Dedifferentiated amniotic fluid mesenchymal stem cell (primary cell): ENCODE results near the gene TBCD.

Experiments
- DNase-seq: peaks from one replicate; pipeline ENCODE4 v3.0.0-alpha.2; 2016; ENCODE audit errors: extremely low spot score

Gene TBCD

DNA sequence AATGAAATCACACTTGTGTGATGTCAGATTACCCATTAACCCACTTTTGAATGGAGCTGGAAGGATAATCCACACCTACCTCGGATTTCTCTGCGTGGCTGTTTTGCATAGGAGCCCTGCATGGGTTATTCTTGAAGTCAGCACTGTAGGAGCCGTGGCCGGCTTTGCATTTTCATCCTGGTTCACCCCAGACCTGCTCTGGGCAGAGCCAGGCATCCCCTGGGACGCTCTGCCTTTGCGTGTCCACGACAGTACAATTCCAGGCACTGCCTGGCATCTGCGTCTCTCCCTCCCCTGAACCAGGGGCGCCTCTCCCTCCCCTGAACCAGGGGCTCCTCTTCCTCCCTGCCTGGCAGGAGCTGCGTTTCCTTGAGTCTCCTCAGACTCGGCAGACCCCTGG is 117.7 kb downstream of the TBCD start:
- DNase-seq, result no peak

DNA sequence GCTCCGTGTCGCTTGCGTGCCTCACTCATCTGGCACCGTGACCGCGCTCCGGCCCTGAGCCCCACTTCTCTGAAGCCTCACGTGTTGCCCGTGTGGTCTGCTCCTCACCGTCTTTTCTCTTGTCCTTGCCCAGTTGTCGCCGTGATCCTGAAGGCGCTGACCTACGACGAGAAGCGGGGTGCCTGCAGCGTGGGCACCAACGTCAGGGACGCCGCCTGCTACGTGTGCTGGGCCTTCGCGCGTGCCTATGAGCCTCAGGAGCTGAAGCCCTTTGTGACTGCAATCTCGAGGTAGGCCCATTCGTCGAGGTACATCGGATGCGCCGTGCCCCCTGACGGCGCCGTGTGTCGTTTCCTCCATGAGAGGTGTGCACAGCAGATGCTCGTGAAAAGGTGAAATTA is 118.2 kb downstream of the TBCD start:
- no peak for DNase-seq

DNA sequence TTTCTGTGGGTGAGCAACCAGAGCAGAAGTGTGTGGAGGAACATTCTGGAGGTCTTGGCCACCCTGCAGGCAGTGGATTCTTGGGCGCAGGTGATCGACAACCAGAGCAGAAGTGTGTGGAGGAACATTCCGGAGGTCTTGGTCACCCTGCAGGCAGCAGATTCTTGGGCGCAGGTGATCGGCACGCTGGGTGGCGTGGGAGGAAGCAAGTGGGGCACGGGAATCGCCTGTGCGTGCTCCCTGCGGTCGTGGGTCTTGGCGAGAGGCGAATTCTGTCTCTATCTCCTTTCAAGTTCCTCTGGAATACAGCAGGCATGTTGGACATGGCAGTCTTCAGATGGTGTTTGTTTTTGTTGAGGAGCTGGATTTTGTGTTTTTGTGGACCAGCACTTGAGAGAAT is 118.7 kb downstream of the TBCD start:
- DNase-seq, result no peak

DNA sequence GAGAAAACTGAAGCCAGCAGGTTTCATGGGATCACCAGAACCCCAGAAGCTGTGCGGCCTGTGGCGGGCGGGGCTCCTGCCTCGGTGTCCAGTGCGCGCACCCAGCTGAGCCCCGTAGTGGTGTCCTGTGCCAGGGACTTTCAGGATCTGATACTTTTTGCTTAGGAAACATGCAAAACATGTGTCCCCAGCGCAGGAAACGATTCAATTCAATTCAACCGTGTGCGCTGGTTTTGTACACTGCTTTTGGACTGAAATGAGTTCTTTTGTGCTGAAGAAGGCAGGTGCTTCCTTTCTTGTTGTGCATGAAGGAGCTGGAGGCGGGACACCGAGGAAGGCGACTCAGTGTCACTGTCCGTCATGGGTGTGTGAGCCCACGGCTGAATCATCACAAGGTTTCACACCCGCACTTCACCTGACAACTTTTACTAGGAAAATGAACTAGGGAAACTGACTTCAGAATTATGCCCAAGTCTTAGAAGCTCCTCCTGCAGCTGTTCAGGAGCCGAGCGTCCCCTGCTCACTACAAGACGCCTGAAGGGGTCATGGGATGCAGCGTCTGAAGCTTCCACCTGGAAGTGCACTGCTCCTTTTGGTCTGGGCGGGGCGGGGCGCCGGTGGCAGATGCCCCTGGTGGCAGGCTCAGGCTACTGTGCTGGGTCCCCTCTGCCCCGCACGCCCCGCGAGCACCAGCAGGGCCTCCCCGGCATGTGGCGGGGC is 119.4 kb downstream of the TBCD start:
- no peak for DNase-seq

DNA sequence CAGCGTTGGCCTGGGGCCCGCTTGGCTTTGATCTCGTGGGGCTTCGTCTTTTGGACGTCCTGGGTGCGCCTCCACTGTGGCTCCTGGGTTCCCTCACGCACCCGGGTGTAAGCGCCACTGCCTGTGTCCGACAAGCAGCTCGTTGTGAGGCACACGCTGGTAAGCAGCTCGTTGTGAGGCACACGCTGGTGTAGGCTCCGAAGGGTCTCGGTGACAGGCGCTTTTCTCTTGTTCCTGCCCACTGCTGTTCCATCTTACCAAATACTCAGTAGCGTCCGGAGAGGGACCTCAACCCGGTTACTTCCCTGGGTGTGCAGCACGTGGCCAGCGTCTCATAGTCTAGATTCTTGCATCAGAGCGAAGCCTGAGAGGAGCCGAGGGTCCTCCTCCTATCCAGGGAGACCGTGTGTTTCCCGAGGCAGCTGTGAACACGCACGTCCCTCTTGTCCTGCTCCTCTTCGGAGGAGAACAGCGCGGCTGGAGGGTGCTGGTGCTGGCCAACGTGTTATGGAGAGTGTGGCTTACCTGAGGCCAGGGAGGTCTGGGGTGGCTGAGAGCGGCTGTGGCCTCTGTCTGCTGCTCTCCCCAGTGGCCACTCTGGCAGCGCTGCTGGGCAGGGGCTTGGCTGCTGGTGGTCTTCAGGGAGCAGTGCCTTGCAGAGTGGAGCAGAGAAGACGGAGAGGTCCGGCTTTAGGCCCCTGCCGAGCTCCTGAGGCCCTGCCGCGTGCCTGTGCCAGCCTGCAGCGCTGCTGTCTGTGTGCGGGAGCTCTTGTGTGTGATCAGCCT is 120.1 kb downstream of the TBCD start:
- DNase-seq, result no peak

DNA sequence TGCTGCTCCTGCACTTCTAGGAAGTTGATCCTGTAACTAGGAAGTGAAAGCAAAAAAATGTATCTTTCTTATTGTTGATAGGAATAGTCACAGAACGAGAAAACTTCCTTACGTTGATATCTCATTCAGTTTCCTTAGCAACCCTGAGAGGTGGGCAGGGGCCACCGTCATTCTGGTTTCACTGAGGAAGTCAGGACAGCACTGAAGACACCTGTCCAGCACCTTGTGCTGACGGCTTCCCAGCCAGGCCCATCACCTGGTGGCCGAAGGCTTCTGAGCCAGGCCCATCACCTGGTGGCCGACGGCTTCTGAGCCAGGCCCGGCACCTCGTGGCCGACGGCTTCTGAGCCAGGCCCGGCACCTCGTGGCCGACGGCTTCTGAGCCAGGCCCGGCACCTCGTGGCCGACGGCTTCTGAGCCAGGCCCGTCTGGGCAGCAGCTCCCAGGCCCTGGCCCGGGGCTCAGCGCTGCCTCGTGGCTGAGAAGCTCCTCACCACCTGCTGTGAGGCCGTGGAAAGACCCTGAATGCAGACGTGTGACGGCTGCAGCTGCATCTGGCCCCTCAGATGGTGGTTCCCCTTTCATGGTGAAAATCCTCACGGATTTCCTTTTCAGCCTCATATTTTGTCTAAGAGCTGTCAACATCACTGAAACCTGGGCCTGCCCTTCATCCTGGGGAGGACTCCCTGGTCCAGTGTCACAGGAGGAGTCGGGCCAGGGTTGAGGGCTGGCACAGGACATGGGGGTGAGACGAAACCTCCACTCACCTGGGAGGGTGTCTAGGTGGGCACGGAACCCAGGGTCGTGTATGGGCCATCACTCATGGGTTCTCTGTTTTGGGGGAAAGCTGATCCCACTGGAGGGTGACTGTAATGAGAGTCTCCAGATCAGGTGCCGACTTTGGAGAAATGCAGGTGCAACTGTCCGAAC is 121.0 kb downstream of the TBCD start:
- DNase-seq, result no peak

DNA sequence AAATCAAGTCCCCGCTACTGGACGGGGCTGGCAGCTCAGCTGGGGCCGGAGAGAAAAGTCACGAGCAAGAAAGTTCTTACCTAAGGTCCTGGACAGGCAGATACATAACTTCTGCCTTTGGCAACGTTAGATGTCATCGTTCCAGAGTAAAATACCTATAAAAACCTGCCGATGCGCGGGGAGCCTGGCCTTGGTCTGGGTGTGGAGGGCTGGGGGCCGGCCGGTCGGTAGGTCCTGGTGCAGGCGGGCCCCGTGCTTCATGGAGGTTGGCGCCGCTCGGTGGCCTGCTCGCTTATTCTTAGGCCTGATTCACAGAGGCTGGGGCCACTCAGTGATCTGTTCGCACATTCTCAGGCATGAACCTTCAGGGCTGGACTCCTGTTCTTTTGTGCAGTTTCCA is 121.7 kb downstream of the TBCD start:
- DNase-seq, result no peak

DNA sequence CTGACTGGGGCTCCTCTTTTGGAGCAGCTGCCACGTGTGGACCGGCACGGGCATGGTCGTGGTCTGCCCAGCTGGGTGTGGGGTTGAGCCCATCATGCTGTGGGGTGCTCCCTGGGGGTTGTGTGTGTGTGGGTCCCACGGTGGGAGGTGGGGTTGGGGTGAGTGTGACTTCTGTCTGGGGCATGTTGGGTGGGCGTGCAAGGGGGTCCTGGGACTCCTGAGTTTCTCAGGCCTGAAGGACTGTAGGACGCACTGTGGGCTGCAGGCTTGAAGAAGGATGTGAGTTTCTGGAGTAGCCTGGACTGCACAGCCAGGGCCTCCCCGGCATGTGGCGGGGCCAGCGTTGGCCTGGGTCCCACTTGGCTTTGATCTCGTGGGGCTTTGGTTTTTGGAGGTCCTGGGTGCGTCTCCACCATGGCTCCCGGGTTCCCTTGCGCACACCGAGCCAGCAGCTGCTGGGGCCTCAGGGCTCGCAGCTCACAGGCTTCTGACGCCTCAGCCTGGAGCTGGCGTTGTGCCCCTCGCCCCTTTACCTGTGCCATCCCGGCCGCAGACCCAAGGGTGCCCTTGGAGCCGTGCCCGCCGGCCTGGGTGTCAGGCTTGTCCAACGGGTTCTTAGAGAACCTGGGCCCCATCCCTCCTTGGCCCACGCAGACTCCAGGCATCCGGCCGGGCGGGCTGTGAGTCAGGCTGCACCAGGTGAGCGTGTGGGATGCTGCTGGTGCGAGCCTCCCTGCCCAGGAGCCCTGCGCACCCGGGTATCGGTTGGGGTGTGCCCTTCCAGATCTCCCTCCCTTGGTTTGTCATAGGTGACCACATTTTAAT is 122.4 kb downstream of the TBCD start:
- no peak for DNase-seq

DNA sequence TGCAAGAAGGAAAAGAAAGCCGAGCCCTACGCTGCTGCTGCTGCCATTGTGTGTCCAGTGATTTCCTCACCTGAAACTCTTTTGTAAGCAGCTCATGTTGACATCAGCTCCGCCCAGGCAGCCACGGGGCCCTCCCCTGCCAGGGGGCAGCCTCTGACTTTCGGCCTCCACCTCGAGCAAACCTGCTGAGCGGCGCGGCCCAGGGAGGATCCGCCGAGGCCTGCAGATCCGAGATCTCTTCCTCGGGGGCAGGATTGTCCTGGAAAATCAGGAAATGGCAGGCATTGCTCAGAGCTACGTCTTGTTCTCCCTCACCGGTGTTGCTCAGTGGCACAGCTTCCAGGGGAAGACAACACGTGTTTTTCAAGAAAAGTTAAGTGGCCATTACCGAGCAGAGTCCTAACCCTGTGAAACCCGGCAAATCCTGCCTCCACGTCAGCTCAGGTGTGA is 123.6 kb downstream of the TBCD start:
- no peak for DNase-seq

DNA sequence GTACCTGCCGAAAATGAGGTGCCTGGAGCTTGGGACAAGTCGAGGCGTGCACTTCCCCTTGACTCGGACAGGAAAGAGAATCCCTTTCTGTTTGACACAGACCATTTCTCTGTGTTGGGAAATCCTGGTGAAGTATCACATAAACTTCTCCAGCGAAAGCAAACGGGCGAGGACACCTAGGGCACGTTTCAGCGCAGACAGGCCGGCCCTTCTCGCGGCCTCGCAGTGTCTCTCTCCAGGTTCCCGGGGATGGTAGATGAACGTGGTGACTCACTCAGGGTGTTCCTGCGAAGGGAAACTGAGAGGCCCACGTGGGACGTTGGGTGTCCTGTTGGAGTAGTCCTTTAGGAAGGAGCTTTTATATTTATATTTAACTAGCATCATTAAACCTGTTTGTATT is 124.3 kb downstream of the TBCD start:
- no peak for DNase-seq

DNA sequence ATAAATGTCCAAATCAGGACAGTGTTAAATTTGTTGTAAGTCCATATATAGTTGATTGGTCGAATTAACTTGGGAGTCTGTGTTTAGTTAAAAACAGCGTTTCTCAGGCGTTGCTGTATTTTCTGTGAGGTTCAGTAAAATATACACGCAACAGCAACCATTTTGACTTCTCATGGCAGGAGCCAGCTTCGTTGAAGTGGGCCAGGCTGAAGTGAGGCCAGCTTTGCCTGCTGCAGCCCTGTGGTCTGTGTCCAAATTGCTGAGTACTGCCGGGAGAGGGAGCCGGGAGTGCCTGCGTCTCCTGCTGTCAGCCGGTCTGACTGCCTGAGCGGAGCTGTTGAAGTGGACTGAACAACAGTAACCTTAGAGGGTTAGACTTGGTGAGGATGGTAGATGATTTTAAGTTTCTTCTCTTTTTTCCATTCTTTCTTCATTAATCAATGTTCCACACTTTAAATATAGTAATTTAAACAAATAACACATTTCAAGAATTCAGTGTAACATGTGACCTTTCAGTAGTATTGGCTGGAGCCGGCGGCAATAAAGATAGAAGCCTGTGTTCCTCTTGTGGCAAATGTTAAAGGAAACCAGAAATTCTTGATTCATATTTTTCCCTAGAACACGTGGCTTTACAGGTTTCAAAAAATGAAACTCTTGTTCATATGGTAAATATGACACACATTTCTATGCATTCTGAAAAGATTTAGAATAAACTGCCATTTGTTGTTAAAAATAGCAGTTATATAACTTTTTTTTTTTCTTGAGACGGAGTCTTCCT is 124.9 kb downstream of the TBCD start:
- DNase-seq, result peak; percentile 16

DNA sequence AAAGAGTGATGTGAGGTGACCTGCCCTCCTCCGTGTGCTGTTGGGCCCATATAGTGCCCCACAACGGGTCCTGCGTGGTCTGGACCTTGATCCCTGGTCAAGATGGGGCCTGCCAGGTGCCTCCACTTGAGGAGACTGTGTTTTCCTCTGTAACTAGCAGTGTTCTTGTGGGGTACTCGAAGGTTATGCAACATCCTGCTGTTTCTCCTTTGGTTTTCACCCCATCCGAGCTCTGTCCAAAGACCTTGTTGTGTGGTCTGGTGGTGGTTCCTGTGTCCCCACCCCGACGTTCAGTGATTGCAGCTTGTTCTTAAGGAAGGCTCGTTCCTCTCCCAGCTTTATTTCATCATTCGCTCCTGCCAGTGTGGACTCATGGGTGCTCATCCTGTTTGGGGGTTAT is 126.7 kb downstream of the TBCD start:
- no peak for DNase-seq

DNA sequence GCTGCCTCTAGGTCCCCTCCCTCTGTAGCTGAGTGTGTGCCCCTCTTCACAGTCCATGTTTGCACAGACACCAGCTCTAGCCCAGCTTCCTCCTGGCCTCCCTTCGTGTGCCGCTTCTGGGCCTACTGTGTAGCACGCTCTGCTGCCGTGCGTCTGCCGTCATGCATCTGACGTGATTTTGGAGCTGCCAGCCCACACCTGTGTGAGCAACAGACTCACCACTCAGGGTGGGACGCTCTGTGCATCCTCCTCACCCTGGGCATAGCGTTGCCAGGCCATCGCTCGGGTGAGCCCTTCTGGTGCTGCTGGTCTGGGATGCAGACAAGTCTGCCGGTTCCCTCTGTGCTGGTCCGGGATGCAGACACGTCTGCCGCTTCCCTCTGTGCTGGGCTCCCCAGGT is 127.4 kb downstream of the TBCD start:
- no peak for DNase-seq

DNA sequence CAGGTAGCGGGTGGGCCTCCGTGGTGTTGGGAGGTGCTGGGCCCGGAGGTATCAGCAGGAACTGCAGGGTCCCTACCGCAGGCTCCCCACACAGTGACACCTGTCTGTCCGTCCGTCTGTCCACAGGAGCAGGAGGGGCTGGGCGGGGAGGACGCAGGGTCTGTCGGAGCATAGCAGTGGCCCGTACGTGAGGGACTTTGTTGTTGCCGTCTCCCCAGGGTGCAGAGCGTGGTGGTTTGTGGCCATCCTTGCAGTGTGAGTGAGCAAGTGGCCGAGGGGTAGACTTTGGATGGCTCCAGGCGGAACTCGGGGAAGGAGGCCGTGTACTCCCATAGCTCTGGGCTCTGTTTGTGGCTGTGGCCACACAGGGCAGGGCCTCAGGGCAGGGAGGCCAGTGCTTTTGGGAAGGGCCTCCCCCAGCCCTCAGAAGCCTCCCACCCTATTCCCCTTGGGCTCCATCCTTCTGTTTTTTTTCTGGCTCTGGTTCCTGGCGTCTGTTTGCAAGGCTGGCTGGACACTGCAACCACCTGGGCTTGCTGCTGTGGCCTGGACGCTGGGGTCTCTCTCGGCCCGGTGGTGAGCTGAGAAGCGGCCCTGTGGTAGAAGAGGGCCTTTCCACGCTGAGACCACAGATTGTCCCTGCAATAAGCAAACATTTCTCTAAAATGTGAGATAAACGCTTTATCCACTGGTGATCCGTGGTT is 128.9 kb downstream of the TBCD start:
- DNase-seq, result no peak

DNA sequence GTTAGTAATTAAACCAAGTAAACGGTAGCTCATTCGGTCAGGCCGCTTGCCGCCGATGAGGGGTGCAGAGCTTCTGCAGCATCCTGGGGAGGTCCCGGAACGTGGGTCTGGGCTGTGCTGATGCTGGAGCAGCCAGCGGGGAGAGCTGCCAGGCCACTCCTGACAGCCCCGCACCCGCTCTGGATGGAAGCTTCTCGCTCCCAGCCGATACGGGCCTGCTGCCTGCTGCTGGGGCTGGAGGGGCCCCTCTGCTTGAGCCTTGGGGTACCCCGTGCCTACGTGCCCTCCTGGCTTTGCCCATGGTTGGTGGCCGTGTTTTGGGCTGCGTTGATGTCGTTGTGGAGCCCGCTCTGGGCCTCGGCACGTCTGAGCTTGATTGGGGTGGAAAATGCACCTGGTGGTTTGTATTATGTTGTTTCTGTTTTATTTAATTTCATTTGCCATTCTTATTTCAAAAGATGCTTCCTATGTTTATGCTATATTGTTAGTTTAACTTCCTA is 129.5 kb downstream of the TBCD start:
- no peak for DNase-seq

DNA sequence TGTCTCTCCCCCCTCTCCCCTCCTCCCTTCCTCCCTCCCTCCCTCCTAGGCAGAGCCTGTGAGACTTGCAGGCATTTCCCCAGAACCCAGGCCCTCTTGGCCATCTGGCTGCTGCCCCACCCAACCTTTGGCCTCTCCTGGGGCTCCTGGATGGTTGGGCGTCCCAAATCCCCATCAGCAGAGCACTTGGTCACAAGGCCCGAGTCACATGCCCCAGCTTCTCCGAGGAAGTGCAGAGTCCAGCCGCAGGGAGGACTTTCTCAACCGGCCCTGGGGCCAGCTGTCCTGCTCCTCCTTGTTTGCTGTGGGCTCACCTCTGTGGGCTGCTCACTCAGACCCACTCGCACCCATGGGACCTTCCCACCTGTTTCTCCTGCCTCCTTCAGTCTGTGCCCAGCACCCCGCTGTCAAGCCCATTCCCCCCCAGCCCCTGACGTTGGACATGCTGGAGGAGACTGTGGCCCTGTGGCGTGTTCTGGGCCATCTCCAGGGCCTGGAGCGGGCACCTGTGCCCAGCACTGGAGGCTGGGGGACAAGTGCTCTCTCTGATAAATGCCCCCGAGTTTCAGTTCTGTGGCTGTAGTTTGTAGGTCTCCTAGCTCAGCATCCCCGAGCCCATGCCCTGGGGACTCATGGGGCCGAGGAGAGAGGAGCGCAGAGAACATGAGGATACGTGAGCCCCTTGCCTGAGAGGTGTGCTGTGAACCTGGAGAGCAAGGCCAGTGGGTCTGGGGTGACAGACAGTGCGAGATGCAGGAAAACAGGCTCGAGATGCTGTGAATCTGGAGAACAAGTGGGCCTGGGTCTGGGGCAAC is 130.2 kb downstream of the TBCD start:
- no peak for DNase-seq

DNA sequence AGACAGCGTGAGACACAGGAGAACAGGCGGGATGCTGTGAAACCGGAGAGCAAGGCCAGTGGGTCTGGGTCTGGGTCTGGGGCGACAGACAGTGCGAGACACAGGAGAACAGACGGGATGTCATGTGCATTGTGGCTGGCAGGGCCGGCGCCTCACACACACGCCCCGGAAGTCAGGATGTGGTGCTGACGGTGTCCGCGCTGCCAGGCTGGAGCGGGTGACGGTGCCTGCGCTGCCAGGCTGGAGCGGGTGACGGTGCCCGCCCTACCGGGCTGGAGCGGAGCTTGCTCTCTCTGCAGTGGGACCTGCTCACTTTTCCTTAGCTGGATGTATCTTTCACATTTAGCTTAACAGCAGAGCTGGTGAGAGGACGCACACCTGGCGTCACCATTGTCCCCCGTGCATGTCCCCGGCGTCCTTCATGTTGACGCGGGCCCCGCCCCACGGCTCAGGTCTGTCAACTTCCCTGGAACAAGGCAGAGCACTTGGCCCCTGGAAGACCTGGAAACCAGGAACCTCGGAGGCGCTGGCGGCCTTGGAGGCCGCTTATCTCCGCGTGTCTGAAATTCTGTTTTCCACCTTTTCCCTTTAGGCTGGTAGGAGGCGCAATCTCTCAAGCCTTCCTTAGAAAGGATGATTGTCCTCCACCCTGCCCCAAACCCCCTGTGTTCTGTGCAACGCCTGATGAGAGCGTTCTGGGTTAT is 131.0 kb downstream of the TBCD start:
- DNase-seq, result no peak

DNA sequence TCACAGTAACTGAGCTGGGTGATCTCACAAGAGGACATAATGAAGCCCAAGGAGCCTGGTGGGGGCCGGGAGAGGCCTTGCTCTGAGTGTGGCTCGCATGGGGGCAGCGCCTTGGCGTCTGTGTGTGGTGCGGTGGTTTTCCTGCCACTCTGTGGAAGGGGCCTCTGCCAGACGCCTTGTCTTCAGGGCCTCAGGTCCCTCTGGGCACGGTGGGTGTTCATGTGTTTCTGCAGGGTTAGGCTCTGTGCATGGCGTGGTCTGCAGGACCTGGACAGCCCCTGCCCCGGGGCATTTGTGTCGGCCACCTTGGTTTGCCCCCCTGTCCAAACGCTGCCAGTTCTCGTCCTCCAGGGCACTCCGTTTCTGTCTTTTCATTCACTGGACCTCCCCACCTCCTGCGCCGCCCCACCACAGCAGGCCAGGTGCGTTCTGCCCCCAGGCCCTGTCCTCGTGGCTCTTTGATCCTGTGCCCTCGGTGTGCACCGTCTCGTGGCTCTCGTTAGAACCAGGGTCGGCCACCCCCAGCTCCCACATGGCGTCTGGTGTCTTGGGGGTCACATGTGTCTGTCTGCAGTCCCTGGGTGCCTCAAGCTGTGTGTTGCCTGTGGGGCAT is 131.7 kb downstream of the TBCD start:
- DNase-seq, result no peak
